Progenitor cell of endocrine pancreas (in vitro differentiated cells): ENCODE results near the gene TTC27. TPM values are rescaled to one million over a fixed set of nuclear protein-coding genes. Genes with fewer than 3 reads are reported as not detected.

Experiments
- DNase-seq: peaks from one replicate; pipeline ENCODE4 v3.0.0; 2021; ENCODE audit warnings: low spot score; ENCODE audit not compliant: unreplicated experiment
- H3K27ac Mint-ChIP-seq: 2 replicates; pipeline ENCODE4 v1.8.0; 2021; ENCODE audit warnings: mild to moderate bottlenecking, moderate library complexity, mixed read lengths
- H3K27me3 Mint-ChIP-seq: 2 replicates; pipeline ENCODE4 v1.8.0; 2021; ENCODE audit warnings: mixed read lengths
- H3K36me3 Mint-ChIP-seq: 2 replicates; pipeline ENCODE4 v1.8.0; 2022; ENCODE audit warnings: mixed read lengths; ENCODE audit not compliant: insufficient read depth
- H3K4me1 Mint-ChIP-seq: 2 replicates; pipeline ENCODE4 v1.8.0; 2021; ENCODE audit warnings: low read depth, mixed read lengths
- H3K4me3 Mint-ChIP-seq: 2 replicates; pipeline ENCODE4 v1.8.0; 2021; ENCODE audit warnings: low read depth, mild to moderate bottlenecking, moderate library complexity, mixed read lengths
- H3K9me3 Mint-ChIP-seq: 2 replicates; pipeline ENCODE4 v1.8.0; 2021; ENCODE audit warnings: low read depth, mixed read lengths
- CTCF ChIP-seq: fragments of 200-600 bp; sonication (generic); IDR thresholded peaks from one replicate; pipeline ENCODE4 v1.5.0; 2021; ENCODE audit warnings: antibody characterized with exemption, mild to moderate bottlenecking; ENCODE audit not compliant: unreplicated experiment
- total RNA-seq: library from RNA; stranded (reverse); gene quantifications from 2 replicates; pipeline ENCODE4 v1.2.1, GENCODE V29; 2021

Gene TTC27
- total RNA-seq, 1 donor from 2014 or later = 20.5 TPM

GRCh38 chr2:32773448-32773808 lies 145.6 kb downstream of the TTC27 start:
- TF ChIP-seq CTCF = no peak
- Mint-ChIP-seq H3K4me3 (no peak overlapping the region), H3K27me3 (no peaks in the 10 kb centered on the region), H3K27ac (no peak overlapping the region), H3K9me3 (no peaks in the 10 kb centered on the region), H3K36me3 (peaks cover 2% of the 10 kb centered on the region), H3K4me1 (peaks cover 8% of the 10 kb centered on the region)
- DNase-seq = no peak

GRCh38 chr2:32775954-32776353 lies 148.1 kb downstream of the TTC27 start:
- no peaks in the 10 kb centered on the region for H3K27me3 Mint-ChIP-seq
- peaks cover 11% of the 10 kb centered on the region for H3K36me3 Mint-ChIP-seq
- peaks cover 8% of the 10 kb centered on the region for H3K9me3 Mint-ChIP-seq
- H3K27ac Mint-ChIP-seq = no peak overlapping the region
- no peak for DNase-seq
- peaks cover 8% of the 10 kb centered on the region for H3K4me1 Mint-ChIP-seq
- no peak for TF ChIP-seq CTCF
- H3K4me3 Mint-ChIP-seq = no peak overlapping the region

- DNase-seq = no peak
- no peak overlapping the region for H3K4me3 Mint-ChIP-seq
- H3K27me3 Mint-ChIP-seq = no peaks in the 10 kb centered on the region
- H3K4me1 Mint-ChIP-seq = peaks cover 8% of the 10 kb centered on the region
- no peak for TF ChIP-seq CTCF
- peaks cover 19% of the 10 kb centered on the region for H3K36me3 Mint-ChIP-seq
- H3K27ac Mint-ChIP-seq = no peak overlapping the region
- peaks cover 15% of the 10 kb centered on the region for H3K9me3 Mint-ChIP-seq
These were observed 149.9 kb downstream of the TTC27 start for GRCh38 chr2:32777714-32778113.

GRCh38 chr2:32780961-32781360 lies 153.1 kb downstream of the TTC27 start:
- Mint-ChIP-seq H3K27me3 (no peaks in the 10 kb centered on the region), H3K9me3 (peaks cover 15% of the 10 kb centered on the region), H3K4me1 (peaks cover 2% of the 10 kb centered on the region), H3K36me3 (peaks cover 29% of the 10 kb centered on the region), H3K4me3 (no peak overlapping the region), H3K27ac (no peak overlapping the region)
- no peak for TF ChIP-seq CTCF
- DNase-seq = no peak

GRCh38 chr2:32783469-32783868 lies 155.6 kb downstream of the TTC27 start:
- no peak for TF ChIP-seq CTCF
- Mint-ChIP-seq H3K27ac (no peak overlapping the region), H3K4me1 (no peaks in the 10 kb centered on the region), H3K36me3 (peaks cover 30% of the 10 kb centered on the region), H3K4me3 (no peak overlapping the region), H3K9me3 (peaks cover 15% of the 10 kb centered on the region), H3K27me3 (no peaks in the 10 kb centered on the region)
- no peak for DNase-seq
